ENCODE data around the gene KDM5C. TPM values are rescaled to one million over a fixed set of nuclear protein-coding genes. Genes with fewer than 3 reads are reported as not detected.

The KDM5C gene
- total and polyA plus RNA-seq, 2 of the 8 experiments (the other 6 are each of a cell fraction or from before 2014, with no cell fraction given), result 42.4 to 82.2 TPM

GRCh38 chrX:53269536-53270107 lies 44.6 kb upstream of the KDM5C start:
- H3K9ac ChIP-seq (replicated peaks in 1 of 4; ENCODE audit: extremely low read depth in 1 of 4, low read depth in 3 of 4, low read length in 3 of 4), result no peak overlapping the region
- no peak overlapping the region for H4K5ac ChIP-seq (ENCODE audit: insufficient read length, low read depth, low read length)
- no peaks in the 10 kb centered on the region for H3K23me2 ChIP-seq (ENCODE audit: low read depth, low read length)
- no peaks in the 10 kb centered on the region for H3K79me1 ChIP-seq (ENCODE audit: low read depth, low read length)
- no peaks in the 10 kb centered on the region for H3K4me1 ChIP-seq (replicated peaks in 1 of 4; ENCODE audit: control insufficient read depth in 3 of 4, insufficient read depth in 4 of 4, low read length in 3 of 4)
- H3K23ac ChIP-seq (ENCODE audit: insufficient read length), result no peak overlapping the region
- POLR2A ChIA-PET (ENCODE audit: partially characterized antibody), result interaction anchor here (2.0 kb wide), 1 partner anchor 9 kb away, joined by 7 read pairs; no protein-coding TSS in a partner anchor
- DNase-seq (ENCODE audit: low read depth in 1 of 2, low spot score in 2 of 2), result no peak
- no peaks in the 10 kb centered on the region for H3K79me2 ChIP-seq (ENCODE audit: control insufficient read depth in 1 of 2, insufficient read depth in 2 of 2, low read length in 2 of 2)
- H3K56ac ChIP-seq (replicated peaks; ENCODE audit: insufficient read length, low read depth, low read length), result no peak overlapping the region
- TF ChIP-seq KDM5A (IDR thresholded peaks at IDR 0.05; ENCODE audit: low read length), result no peak
- TF ChIP-seq FOSL1 (IDR thresholded peaks at IDR 0.05; ENCODE audit: insufficient read depth, low read depth, low read length), result no peak
- TF ChIP-seq TEAD4 (IDR thresholded peaks at IDR 0.05; ENCODE audit: low read depth, low read length), result no peak
- no peaks in the 10 kb centered on the region for H3K36me3 ChIP-seq (ENCODE audit: control insufficient read depth in 2 of 4, insufficient read depth in 4 of 4, low read length in 3 of 4)
- no peak overlapping the region for H2BK15ac ChIP-seq (ENCODE audit: low read length)
- H4K20me1 ChIP-seq (replicated peaks in 1 of 2; ENCODE audit: control insufficient read depth in 1 of 2, insufficient read depth in 2 of 2, low read length in 2 of 2), result no peaks in the 10 kb centered on the region
- H3K27me3 ChIP-seq (replicated peaks in 1 of 4; ENCODE audit: control insufficient read depth in 3 of 4, extremely low read depth in 1 of 4, insufficient read depth in 3 of 4, low read length in 3 of 4), result no peaks in the 10 kb centered on the region
- H2AFZ ChIP-seq (ENCODE audit: low read length), result no peak overlapping the region
- WGBS, 2 experiments (ENCODE audit: extremely low coverage in 1 of 2, insufficient coverage in 1 of 2, insufficient read length in 1 of 2, insufficient replicate concordance in 2 of 2, low coverage in 1 of 2, low lambda C conversion rate in 2 of 2, missing lambda C conversion rate in 1 of 2), result 92% methylated on average over 11 of the region's 14 CpGs; no CpG with 5 or more reads in 1 of the 2 experiments
- no peak overlapping the region; a peak in 1 of 4 replicates for H3K4me2 ChIP-seq (ENCODE audit: insufficient read depth in 1 of 2, low read depth in 2 of 2, low read length in 2 of 2)
- no peak overlapping the region for H2BK12ac ChIP-seq (ENCODE audit: low read depth, low read length)
- H4K91ac ChIP-seq (replicated peaks; ENCODE audit: insufficient read length, low read length), result no peak overlapping the region
- FAIRE-seq, result no peak
- H2BK20ac ChIP-seq (ENCODE audit: low read length), result no peak overlapping the region
- no peak overlapping the region for H3K18ac ChIP-seq (ENCODE audit: extremely low read depth, low read length)
- H2BK120ac ChIP-seq (replicated peaks; ENCODE audit: low read depth, low read length), result no peak overlapping the region
- no peak overlapping the region for H3K27ac ChIP-seq (ENCODE audit: low read depth, low read length)
- no peak overlapping the region for H4K8ac ChIP-seq (ENCODE audit: extremely low read depth, insufficient read depth, low read length)
- no peak overlapping the region for H3K14ac ChIP-seq (ENCODE audit: insufficient read length)
- H3K9me3 ChIP-seq (ENCODE audit: insufficient read depth in 2 of 2, low read depth in 1 of 2, low read length in 1 of 2), result no peaks in the 10 kb centered on the region
- H3K4ac ChIP-seq (replicated peaks; ENCODE audit: insufficient read length, low read depth, low read length), result no peak overlapping the region
- no peak overlapping the region for H3K4me3 ChIP-seq (ENCODE audit: extremely low read depth in 1 of 4, insufficient read depth in 2 of 4, low read depth in 3 of 4, low read length in 4 of 4)
- H2BK5ac ChIP-seq (ENCODE audit: low read depth, low read length), result no peak overlapping the region
- CTCF ChIA-PET (ENCODE audit: partially characterized antibody), result interaction anchor here (0.6 to 1.8 kb wide), 5 partner anchors 15 to 109 kb away, joined by 3 to 5 read pairs (median 3); no protein-coding TSS in a partner anchor
- H2AK5ac ChIP-seq (ENCODE audit: low read depth, low read length), result no peak overlapping the region

All from H1 (cell line).